ENCODE data around the gene SNCA.

Gene SNCA

DNA sequence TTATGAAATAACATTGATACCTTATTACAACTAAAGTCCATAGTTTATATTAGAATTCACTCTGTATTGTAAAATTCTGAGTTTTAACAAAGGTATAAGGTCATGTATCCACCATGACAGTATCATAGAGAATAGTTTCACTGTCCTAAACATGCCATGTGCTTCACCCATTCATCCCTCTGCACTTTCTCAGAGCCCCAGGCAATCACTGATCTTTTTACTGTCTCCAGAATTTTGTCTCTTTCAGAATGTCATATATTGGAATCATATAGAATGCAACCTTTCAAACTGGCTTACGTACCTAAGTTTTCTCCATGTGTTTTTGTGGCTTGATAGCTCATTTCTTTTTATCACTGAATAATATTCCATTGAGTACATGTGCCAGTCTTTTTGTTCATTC, 33.9 kb downstream of the SNCA start:
- DNase-seq (ENCODE audit: low read depth) = no peak
- H3K4me3 ChIP-seq (ENCODE audit: low read depth, low read length) = no peak overlapping the region
- TF ChIP-seq, protein P1, sequence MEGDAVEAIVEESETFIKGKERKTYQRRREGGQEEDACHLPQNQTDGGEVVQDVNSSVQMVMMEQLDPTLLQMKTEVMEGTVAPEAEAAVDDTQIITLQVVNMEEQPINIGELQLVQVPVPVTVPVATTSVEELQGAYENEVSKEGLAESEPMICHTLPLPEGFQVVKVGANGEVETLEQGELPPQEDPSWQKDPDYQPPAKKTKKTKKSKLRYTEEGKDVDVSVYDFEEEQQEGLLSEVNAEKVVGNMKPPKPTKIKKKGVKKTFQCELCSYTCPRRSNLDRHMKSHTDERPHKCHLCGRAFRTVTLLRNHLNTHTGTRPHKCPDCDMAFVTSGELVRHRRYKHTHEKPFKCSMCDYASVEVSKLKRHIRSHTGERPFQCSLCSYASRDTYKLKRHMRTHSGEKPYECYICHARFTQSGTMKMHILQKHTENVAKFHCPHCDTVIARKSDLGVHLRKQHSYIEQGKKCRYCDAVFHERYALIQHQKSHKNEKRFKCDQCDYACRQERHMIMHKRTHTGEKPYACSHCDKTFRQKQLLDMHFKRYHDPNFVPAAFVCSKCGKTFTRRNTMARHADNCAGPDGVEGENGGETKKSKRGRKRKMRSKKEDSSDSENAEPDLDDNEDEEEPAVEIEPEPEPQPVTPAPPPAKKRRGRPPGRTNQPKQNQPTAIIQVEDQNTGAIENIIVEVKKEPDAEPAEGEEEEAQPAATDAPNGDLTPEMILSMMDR (IDR thresholded peaks at IDR 0.05; ENCODE audit: control insufficient read depth, extremely low read depth, insufficient read depth) = no peak

DNA sequence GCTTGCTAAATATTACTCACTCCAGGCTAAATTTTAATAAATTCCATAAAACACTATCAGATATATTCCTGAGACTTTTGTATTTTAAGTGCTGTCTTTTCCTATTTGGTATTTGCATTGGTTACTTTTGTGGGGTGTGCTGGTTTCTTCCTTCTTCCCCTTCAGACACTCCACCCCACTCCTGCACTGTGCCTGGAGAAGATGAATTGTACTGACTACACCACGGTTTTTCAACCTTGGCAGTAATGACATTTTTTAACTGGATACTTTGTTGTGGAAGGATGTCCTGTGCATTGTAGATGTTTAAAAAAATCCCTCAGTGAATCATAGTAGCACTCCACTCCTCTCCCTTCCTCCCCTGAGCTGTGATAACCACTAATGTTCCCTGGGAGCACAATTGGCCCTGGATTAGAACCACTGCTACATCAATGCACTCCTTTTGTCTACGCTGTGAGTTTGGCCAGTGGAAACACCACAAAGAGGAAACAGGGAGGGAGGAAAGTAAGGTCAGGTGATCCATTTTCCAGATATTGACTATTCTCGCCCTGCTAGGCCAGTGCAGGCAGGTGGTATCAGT, 36.3 kb downstream of the SNCA start:
- H3K4me3 ChIP-seq (ENCODE audit: low read depth, low read length) = no peak overlapping the region
- TF ChIP-seq, protein P1 (IDR thresholded peaks at IDR 0.05; ENCODE audit: control insufficient read depth, extremely low read depth, insufficient read depth) = no peak
- DNase-seq (ENCODE audit: low read depth) = no peak

DNA sequence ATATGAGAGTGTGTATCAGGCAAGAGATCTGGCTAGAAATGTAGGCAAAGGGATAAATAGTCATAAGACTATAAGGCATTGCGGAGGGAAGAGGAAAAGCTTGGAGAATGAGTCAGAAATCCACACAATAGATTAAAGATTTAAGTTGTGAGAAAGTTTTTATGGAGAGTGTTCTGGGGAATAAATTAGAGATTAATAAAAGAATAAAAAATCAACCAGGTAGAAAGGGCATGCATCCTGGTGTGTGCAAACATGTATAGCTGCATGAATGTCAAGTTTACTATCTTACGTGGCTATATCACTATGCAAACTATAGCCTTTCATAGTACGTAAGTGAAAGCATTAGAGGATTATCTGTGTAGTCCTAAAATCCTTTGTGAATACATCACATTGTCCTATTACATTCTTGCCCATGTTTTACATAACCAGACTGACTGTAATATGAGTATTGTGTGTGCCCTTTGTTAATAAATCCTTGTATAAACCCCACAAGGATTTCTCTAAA, 36.9 kb downstream of the SNCA start:
- TF ChIP-seq, protein P1 (IDR thresholded peaks at IDR 0.05; ENCODE audit: control insufficient read depth, extremely low read depth, insufficient read depth) = no peak
- no peak overlapping the region for H3K4me3 ChIP-seq (ENCODE audit: low read depth, low read length)
- DNase-seq (ENCODE audit: low read depth) = no peak

DNA sequence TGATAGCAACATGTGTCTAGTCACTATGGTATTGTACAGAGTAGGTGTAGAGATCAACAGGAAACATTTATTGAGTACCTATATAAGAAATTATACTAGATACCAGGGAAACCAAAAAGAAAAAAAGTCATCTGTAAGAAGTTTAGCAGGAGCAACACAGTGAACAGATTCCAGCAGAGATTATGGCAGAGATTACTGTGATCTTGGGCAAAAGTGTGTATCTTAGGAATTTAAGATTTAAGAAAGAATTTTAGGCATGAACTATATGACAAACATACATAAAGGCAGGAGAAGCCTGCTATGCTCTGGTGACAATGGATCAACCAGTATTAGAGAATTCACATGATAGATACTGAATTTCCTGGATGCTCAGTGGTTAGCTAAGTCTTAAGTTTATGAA, 37.9 kb downstream of the SNCA start:
- TF ChIP-seq, protein P1 (IDR thresholded peaks at IDR 0.05; ENCODE audit: control insufficient read depth, extremely low read depth, insufficient read depth) = no peak
- no peak overlapping the region for H3K4me3 ChIP-seq (ENCODE audit: low read depth, low read length)
- no peak for DNase-seq (ENCODE audit: low read depth)

DNA sequence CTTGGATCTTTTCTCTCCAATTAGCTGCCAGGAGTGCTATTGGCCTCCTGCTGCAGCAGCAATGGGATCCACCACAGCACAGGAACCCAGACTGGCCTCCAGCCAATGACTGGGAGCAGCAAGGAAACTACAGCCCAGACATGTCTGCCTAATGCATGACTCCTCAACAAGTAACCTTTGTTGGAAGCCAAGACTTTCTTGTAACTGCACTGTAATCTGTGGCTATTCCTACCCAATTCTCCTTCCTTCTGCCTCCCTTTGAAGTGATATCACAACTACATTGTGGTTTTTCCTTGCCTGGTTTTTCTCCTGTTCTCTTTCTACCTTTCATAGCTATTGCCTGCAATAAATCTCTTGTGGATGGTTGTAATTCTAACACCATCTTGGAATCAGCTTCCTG, 39.8 kb downstream of the SNCA start:
- DNase-seq (ENCODE audit: low read depth) = no peak
- TF ChIP-seq, protein P1 (IDR thresholded peaks at IDR 0.05; ENCODE audit: control insufficient read depth, extremely low read depth, insufficient read depth) = no peak
- H3K4me3 ChIP-seq (ENCODE audit: low read depth, low read length) = no peak overlapping the region

DNA sequence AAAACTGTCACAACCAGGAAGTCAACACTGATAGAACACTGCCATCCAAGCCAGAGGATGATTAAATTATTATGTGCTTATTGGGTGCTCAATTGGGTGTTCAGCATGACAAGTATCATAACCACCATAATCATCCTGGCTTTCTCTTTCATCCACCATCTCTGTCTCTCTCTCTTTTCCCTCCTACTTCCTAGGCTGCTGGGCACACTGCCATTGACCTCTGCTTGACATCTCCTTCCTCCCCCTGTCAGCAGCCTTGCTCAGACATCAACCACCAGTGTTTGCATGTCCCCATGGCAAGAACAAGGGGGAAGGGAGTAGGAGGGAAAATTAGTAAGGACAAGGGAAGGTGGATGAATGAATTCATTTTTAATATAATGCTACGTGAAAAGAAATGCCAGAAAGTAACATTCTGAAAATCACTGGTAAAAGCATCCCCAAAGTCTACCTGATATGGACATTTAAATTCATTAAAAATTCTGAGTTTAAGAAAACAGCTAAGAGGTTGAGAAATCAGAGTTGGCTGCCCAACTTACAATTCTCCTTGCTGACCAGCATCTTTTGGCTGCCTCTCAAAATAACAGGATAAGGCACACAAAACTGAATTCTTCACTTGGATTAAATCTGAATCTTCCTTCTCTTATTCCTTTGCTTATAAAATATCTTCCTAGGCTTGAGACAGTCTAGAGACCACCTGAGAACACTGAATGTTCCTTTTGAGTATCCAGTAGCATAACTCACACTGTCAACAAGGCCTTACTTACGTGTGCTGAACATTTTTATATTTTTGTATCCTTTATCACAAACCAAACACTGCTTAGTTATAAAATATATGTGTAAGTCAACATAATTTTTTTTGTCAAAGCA, 48.5 kb downstream of the SNCA start:
- no peak overlapping the region for H3K4me3 ChIP-seq (ENCODE audit: low read depth, low read length)
- no peak for DNase-seq (ENCODE audit: low read depth)
- TF ChIP-seq, protein P1 (IDR thresholded peaks at IDR 0.05; ENCODE audit: control insufficient read depth, extremely low read depth, insufficient read depth) = no peak
